ENCODE data around the gene SP6.

GRCh38 chr17:47864791-47865216, 13.8 kb upstream of the SP6 start:
- TF ChIP-seq EP300 (IDR thresholded peaks at IDR 0.05) (no peak), POLR2A (IDR thresholded peaks at IDR 0.05) (no peak), CTCF (IDR thresholded peaks at IDR 0.05) (no peak)

Data from gastroesophageal sphincter (tissue), 3 donors.